HG03558 (cell line): ENCODE measurements around the gene NDUFV1.
"Not testable (repeated sequence)": the region's sequence is repeated elsewhere in the genome, so short reads cannot be mapped to it uniquely, and the experiment has no call there.

Experiments used
- ATAC-seq: cut with Tn5 transposase; IDR thresholded peaks from one replicate; pipeline ENCODE4 v1.9.1; 2021; ENCODE audit warnings: moderate number of reproducible peaks; ENCODE audit not compliant: unreplicated experiment; ENCODE audit errors: extremely low read depth

NDUFV1 gene

DNA sequence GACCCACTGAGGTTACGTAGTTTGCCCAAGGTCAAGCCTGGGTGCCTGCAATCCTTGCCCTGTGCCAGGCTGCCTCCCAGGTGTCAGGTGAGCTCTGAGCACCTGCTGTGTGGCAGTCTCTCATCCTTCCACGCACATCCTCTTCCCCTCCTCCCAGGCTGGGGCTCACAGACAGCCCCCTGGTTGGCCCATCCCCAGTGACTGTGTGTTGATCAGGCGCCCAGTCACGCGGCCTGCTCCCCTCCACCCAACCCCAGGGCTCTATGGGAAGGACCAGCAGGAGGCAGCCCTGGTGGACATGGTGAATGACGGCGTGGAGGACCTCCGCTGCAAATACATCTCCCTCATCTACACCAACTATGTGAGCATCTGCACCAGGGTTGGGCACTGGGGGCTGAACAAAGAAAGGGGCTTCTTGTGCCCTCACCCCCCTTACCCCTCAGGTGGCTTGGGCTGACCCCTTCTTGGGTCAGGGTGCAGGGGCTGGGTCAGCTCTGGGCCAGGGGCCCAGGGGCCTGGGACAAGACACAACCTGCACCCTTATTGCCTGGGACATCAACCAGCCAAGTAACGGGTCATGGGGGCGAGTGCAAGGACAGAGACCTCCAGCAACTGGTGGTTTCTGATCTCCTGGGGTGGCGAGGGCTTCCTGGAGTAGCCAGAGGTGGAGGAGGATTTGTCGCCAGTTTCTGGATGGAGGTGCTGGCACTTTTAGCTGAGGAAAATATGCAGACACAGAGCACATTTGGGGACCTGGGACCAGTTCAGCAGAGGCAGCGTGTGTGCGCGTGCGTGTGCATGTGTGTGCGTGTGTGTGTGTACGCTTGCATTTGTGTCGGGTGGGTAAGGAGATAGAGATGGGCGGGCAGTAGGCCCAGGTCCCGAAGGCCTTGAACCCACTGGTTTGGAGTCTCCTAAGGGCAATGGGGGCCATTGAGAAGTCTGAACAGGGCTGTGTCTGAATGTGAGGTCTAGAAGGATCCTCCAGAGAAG, 21.6 kb upstream of the NDUFV1 start:
- no peak for ATAC-seq

DNA sequence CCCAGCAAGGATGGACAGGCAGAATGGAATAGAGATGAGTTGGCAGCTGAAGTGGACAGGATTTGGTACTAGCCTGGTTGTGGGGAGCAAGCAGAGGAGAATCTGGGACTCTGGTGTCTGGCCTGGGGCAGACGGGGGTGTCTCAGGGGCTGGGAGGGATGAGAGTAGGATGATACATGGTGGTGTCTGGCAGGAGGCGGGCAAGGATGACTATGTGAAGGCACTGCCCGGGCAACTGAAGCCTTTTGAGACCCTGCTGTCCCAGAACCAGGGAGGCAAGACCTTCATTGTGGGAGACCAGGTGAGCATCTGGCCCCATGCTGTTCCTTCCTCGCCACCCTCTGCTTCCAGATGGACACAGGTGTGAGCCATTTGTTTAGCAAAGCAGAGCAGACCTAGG, 20.8 kb upstream of the NDUFV1 start:
- no peak for ATAC-seq

DNA sequence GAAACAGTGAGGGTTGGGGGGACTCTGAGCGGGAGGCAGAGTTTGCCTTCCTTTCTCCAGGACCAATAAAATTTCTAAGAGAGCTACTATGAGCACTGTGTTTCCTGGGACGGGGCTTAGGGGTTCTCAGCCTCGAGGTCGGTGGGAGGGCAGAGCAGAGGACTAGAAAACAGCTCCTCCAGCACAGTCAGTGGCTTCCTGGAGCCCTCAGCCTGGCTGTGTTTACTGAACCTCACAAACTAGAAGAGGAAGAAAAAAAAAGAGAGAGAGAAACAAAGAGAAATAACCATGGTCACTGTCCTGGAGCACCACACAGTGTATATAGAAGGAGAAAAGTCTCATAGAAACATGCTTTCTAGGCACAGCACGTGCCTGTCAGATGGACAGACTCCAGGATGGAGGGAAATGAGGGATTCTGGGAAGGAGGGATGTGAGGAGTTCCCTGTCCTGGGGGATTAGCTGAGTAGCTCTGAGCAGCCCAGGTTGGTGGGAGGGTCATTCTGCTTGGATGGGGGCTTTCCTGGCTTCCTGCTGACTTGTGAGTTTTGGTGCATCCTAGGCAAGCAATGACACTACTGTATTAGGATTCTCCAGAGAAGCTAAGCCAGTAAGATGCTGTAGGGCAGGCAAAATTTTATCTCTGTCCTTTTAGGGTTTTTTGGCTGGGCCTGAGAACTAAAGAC, 20.0 kb upstream of the NDUFV1 start:
- ATAC-seq, result no peak

DNA sequence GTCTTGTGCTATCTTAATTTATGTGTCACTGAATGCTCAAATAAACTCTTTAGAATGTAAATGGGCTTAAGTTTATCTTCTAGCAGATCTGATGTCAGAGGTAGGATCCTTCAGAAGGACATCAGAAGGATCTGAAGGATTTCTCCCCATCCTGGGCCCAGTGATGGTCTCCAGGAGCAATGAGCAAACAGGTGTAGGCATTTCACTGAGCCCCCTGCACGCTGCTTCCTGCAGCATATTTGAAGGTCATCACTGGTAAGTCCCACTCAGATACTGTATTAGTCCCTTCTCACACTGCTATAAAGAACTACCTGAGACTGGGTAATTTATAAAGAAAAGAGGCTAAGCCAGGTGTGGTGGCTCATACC, 18.6 kb upstream of the NDUFV1 start:
- ATAC-seq, result no peak

DNA sequence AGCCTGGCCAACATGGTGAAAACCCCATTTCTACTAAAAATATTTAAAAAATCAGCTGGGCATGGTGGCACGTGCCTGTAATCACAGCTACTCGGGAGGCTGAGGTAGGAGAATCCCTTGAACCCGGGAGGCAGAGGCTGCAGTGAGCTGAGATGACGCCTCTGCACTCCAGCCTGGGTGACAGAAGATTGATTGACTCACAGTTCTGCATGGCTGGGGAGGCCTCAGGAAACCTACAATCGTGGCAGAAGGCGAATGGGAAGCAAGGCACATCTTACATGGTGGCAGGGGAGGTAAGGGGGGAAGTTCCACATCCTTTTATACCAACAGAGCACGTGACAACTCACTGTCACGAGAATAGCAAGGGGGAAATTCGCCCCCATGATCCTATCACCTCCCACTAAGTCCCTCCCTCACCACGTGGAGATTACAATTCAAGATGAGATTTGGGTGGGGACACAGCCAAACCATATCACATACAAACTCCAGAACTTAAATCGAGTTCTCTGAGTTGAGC, 17.8 kb upstream of the NDUFV1 start:
- not testable (repeated sequence) for ATAC-seq

DNA sequence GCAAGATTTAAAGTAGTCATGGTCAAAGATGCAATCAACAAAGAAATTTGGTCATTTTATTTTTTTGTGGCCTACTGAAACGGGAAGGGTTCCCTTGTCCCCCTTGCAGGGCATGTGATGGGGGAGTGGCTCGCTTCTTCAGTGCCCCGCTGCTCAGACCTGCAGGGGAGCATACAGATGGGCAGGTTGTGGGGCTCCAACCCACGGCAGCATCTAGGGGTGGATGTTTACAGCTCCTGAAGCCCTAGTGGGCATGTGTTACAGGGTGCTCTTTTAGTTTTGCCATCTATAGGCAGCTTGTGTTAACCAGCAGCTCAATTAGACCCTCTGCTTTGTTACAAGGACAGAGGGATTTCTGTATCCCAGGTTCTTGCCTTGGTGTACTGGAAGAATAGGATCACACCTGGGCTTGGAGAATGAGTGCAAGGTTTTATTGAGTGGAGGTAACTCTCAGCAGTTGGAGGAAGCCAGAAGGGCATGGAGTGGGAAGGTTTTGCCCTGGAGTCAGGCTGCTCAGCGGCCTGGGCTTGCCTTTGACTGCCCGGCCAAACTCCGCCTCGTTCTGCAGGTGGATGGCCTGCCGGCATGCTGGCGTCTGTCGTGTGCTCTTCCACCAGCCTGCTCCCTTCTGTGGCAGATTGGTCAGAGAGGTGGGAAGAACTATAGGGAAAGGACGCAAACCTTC, 13.7 kb upstream of the NDUFV1 start:
- no peak for ATAC-seq

DNA sequence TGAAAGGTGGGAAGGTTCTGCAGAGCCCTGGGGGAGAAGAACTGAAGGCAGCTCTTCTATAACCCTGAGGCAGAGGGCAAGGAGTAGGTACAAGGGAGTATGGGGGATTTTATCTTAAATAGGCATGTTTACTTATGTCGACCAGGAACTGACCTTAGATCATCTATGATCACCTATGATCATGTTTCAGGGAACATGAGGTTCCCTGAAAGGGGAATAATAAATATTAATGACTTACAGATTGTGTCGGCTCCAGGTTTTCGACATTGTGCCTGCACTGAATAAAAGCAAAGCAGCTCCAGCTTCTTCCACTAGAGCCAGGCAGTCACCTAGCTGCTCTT, 13.2 kb upstream of the NDUFV1 start:
- no peak for ATAC-seq

DNA sequence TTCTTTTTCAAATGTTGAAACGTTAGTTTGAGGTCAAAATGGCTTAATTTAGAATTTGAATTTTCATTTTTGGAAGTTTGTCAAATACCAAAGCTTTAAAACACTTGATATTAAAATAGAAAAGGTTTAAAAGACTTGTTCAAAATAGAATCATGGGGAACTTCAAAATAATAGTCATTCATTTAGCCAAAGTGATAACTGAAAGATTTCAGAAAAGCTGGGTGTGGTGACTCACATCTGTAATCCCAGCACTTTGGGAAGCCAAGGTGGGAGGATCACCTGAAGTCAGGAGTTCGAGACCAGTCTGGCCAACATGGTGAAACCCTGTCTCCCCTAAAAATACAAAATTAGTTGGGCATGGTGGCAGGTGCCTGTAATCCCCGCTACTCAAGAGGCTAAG, 12.3 kb upstream of the NDUFV1 start:
- no peak for ATAC-seq

DNA sequence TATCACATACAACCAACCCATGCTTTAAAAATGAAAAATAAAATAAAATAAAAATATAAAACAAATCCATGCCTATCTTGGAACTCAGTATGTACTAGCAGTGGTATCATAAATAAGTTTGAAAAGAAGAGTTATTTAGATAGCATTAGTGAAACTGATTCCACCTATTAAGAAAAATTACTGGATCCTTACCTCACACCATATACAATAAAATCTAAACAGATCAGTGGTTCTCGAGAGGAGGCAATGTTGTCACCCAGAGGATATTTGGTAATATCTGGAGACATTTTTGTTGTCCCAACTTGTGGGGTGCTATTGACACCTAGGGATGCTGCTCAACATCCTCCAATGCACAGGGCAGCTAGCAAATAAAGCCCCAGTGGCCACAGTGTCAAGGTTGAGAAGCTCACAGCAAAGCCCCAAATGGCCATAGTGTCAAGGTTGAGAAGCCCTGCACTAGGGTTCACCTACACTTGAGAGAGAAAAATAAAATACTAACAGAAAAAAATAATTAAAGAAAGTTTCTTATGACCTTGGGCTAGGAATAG, 9.9 kb upstream of the NDUFV1 start:
- ATAC-seq, result no peak

DNA sequence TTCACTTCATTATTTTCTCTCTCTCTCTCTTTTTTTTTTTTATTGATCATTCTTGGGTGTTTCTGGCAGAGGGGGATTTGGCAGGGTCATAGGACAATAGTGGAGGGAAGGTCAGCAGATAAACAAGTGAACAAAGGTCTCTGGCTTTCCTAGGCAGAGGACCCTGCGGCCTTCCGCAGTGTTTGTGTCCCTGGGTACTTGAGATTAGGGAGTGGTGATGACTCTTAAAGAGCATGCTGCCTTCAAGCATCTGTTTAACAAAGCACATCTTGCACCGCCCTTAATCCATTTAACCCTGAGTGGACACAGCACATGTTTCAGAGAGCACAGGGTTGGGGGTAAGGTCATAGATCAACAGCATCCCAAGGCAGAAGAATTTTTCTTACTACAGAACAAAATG, 9.3 kb upstream of the NDUFV1 start:
- ATAC-seq, result not testable (repeated sequence)

DNA sequence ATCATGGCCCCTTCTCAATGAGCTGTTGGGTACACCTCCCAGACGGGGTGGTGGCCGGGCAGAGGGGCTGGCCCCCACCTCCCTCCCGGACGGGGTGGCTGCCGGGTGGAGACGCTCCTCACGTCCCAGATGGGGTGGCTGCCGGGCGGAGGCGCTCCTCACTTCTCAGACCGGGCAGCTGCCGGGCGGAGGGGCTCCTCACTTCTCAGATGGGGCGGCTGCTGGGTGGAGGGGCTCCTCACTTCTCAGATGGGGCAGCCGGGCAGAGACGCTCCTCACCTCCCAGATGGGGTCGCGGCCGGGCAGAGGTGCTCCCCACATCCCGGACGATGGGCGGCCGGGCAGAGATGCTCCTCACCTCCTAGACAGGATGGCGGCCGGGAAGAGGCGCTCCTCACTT, 8.8 kb upstream of the NDUFV1 start:
- not testable (repeated sequence) for ATAC-seq

DNA sequence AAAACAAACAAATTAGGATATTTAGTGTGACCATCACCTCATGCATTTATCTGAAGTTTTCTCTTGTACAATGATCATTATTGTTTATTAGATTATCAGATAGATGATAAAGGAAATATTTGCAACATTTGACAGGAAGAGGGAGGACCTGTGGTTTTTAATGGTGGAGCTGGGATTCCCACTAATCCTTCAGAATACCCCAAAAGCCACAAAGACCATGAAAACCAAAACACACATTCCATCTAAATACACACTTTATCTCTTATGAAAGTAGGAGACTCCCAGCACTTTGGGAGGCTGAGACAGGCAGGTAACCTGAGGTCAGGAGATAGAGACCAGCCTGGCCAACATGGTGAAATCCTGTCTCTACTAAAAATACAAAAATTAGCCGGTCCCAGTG, 7.6 kb upstream of the NDUFV1 start:
- no peak for ATAC-seq

DNA sequence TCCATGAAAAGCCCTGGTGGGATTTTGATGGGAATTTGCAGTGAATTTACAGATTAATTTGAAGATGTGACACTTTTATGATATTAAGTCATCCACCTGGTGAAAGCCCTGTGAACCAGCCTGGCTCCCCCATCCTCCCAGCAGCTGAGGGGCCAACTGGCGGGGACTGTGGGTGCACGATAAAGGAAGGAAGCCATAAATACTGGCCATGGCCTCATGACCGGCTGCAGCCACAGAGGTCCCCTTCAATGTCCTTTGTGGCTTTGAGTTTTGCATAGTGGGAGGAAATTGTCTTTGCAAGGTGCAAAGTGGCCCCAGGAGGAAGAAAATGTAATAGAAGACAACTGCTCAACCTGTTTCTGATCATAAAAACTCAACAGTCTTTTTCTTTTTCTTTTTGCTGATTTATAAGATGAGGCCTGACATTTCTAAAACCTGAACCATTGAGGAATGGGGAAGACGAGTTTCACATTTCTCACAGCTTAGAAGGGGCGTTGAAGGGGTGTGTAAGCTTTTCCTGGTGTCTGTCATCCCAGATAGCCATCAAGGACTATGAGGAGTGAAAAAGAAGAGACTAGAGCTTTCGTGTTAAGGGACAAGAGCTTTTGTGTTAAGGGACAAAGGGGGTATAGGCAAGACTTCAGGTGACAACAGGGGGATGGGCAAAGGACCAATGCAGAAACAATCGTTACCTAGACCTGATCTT, 6.3 kb upstream of the NDUFV1 start:
- no peak for ATAC-seq

DNA sequence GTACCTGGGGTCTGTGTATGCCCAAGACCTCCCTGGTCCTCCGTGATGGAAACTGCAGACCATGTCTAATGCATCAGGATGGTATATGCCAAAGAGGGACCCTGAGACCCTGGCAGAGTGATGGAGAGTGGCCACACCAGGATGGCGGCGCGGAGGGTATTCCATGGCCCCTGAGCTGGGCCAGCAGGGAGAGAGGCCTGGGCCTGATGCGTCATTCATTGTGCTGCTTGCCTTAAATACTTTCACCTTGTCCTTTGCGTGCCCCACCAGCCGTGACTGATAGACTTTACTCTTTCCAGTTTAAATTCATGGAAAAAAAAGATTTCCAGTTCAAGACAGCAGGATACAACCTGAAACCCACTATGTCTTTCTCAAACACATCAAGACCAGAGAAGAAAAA, 5.6 kb upstream of the NDUFV1 start:
- ATAC-seq, result no peak

DNA sequence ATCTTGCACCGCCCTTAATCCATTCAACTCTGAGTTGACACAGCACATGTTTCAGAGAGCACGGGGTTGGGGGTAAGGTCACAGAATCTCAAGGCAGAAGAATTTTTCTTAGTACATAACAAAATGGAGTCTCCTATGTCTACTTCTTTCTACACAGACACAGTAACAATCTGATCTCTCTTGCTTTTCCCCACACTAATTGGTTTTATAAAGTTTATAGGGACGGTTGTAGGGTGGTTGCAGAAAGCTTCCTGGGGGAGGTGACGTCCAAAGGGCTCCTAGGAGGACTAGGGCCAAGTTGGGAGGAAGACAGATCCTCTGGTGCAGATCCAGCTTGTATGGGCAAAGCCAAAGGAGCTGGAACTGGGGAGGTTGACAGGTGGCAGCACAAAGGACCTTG, 2.6 kb upstream of the NDUFV1 start:
- ATAC-seq, result not testable (repeated sequence)

DNA sequence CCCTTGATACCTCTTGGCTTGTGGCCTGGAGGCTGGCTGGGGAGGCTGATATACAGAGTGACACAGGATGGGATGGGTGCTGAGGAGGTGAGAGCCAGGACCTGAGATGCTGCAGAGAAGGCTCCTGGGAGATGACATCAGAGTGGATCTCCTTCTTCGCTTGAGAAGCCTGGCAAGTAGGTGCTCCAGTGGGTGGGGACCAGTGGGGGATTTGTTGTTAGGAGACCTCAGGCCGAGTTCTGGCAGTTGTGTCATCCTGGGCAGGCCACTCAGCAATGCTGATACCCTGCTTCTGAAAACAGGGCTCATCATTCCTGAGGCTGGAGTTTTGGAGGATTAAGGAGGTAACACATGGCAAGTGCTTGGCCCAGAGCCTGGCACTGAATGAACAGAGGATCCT, 1.9 kb upstream of the NDUFV1 start:
- ATAC-seq, result no peak

DNA sequence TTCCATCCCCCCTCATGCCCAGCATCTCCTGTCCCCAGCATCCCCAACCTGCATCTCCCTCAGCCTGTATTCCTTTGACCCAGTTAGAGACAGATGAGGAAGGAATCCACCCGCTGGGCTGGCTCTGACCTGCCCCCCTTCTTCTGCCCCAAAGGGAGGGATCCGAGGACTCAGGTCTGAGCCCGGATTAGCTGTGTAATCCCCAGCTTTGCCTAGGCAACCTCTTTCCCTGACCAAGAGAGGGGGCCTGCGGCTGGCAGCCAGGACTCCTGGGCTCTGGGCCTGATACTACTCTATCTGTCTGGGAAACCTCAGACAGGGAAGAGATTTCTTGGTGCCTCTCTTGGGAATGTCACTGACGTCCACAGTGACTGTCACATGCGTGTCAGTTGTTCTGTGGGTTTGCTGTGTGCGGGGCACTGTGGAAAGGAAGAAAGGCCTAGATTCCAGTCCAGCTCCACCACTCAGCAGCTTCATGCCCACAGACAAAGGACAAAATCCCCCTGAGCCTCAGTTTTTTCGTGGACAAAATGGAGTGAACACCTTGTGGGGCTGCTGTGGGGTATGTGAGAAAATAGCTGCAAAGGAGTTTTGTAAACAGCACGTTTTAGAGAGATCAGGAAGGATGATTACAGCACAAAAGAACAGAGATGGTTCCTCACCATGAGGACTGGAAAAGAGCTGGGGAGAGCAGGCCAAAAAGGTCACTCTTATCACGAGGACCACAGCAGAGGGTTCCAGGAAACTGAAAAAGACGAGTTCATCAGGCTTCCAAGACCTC, 1.3 kb upstream of the NDUFV1 start:
- no peak for ATAC-seq

DNA sequence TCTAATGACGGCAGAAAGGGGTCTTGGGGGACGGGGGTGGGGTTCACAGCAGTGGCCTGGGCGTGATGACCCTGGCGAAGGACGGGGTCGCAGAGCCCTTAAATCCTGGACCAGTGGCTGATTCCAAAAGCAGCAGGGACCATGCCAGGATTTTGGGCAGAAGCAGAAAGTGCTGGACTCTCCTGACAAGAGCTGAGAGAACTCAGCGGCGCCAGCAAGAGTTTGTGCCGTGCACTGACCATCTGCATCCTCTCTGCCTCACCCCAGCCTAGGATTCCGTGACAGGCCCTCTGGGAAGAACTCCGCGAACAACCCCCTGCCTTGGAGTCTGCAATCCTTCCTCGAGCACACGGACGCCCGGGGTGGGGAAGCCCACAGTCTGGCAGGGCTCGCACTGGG, 644 bp upstream of the NDUFV1 start:
- no peak for ATAC-seq

DNA sequence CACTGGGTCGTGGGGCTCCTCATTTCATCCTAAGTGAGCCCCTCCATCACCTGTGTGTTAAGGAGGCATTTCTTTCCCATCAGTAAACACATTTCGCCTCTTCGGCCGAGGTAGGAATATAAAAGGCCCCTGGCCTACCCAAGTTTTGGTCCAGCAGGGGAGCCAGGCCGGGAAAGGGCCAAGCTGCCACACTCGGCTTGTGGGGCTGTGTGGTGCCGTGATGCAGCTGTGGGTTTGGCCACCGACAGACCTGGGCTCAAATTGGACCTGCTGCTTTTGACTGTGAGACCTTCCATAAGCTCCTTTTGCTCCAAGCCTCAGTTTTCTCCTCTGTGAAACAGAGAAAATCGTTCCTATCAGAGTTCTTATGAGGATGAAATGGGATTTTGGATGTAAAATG, 771 bp downstream of the NDUFV1 start:
- no peak for ATAC-seq
